ENCODE results near the gene PNMA6E. TPM values are rescaled to one million over a fixed set of nuclear protein-coding genes. Genes with fewer than 3 reads are reported as not detected.

PNMA6E gene
- total RNA-seq, 2 donors from 2014 or later = 6.9 TPM; not detected in 1

DNA sequence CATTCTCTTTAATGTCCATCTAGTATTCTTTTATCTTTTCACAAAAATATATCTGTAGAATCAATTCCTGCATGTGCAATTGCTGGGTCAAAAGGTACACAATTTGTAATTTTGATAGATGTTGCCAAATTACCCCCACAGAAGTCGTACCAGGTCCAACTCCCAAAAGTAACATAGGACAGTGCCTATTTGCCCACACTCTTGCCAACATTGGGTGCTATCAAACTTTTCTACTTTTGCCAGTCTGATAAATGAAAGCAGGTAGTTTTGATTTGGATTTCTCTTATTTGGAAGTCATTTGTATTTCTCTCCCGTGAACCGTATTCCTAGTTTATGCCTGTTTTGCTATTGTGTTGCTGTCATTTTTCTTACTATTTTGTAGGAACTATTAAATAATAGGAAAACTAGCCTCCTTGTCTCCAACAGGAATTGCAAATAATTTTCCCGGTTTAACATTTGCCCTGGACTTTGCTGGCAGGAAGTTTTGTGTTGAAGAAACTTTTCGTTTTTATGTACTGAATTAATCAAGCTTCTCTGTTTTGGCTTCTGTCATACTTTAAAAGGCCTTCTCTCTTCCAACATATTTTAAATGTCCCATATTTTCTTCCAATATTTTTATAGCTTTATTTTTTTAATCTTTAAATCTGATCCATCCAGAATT lies 34.1 kb downstream of the PNMA6E start:
- Histone ChIP-seq H3K4me3 (no peak overlapping the region), H3K36me3 (no peaks in the 10 kb centered on the region), H3K27me3 (replicated peaks; ENCODE audit: insufficient read depth) (no peaks in the 10 kb centered on the region), H3K27ac (no peak overlapping the region), H3K9me3 (no peaks in the 10 kb centered on the region), H3K4me1 (replicated peaks) (no peaks in the 10 kb centered on the region)
- TF ChIP-seq, protein P1, sequence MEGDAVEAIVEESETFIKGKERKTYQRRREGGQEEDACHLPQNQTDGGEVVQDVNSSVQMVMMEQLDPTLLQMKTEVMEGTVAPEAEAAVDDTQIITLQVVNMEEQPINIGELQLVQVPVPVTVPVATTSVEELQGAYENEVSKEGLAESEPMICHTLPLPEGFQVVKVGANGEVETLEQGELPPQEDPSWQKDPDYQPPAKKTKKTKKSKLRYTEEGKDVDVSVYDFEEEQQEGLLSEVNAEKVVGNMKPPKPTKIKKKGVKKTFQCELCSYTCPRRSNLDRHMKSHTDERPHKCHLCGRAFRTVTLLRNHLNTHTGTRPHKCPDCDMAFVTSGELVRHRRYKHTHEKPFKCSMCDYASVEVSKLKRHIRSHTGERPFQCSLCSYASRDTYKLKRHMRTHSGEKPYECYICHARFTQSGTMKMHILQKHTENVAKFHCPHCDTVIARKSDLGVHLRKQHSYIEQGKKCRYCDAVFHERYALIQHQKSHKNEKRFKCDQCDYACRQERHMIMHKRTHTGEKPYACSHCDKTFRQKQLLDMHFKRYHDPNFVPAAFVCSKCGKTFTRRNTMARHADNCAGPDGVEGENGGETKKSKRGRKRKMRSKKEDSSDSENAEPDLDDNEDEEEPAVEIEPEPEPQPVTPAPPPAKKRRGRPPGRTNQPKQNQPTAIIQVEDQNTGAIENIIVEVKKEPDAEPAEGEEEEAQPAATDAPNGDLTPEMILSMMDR (IDR thresholded peaks at IDR 0.05) = no peak
- no peak for TF ChIP-seq POLR2AphosphoS5 (IDR thresholded peaks at IDR 0.05)
- no peak for TF ChIP-seq POLR2A (IDR thresholded peaks at IDR 0.05)
- intact Hi-C loops (cut with DNase I) = no loop called here
- 72% methylated on average over 5 of the region's 5 CpGs for WGBS
- no peak for DNase-seq (ENCODE audit: low spot score)

DNA sequence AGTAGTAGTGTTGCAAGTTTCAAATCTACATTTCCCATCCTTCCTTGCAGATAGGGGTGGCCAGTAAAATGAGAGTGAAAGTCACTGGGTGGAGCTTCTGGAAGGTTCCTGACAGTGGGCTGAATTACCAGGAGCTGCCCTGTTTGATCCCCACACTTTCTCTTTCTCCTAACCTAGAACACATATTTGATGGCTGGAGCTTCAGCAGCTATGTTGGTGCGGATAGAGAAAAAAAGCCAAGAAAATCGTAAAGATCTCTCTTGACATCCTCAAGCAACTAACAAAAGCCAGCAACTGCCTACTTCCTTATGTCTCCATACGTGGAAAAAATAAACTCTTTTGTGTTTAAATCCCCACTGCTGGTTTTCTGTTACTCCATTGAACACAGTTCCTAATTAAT lies 35.0 kb downstream of the PNMA6E start:
- no peak overlapping the region for H3K4me3 ChIP-seq
- no peaks in the 10 kb centered on the region for H3K9me3 ChIP-seq
- H3K4me1 ChIP-seq (replicated peaks) = no peaks in the 10 kb centered on the region
- intact Hi-C loops (cut with DNase I) = no loop called here
- 76% methylated on average over 3 of the region's 3 CpGs for WGBS
- no peak for DNase-seq (ENCODE audit: low spot score)
- TF ChIP-seq POLR2A (IDR thresholded peaks at IDR 0.05) (no peak), POLR2AphosphoS5 (IDR thresholded peaks at IDR 0.05) (no peak)
- TF ChIP-seq, protein P1 (IDR thresholded peaks at IDR 0.05) = no peak
- H3K36me3 ChIP-seq = no peaks in the 10 kb centered on the region
- no peak overlapping the region for H3K27ac ChIP-seq
- H3K27me3 ChIP-seq (replicated peaks; ENCODE audit: insufficient read depth) = no peaks in the 10 kb centered on the region

DNA sequence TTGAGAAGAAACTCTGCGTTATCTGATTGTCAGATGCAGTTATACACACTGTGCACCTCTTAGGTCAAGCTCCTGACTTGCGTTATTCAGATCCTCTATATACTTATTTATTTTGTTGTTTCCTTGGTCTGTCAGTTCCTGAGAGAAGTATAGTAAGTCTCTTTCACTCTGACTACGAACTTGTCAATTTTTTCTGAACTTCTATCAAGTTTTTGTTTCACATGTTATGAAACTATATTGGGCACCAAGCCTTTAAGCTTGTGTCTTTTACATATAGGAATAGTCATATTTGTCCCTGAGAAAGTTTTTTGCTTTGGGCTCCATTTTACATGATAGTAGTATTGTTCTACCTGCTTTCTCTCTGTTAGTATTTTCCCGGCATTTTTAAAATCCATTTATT lies 35.5 kb downstream of the PNMA6E start:
- no peaks in the 10 kb centered on the region for H3K27me3 ChIP-seq (replicated peaks; ENCODE audit: insufficient read depth)
- TF ChIP-seq, protein P1 (IDR thresholded peaks at IDR 0.05) = no peak
- TF ChIP-seq POLR2AphosphoS5 (IDR thresholded peaks at IDR 0.05) = no peak
- no peak for TF ChIP-seq POLR2A (IDR thresholded peaks at IDR 0.05)
- no peaks in the 10 kb centered on the region for H3K4me1 ChIP-seq (replicated peaks)
- H3K9me3 ChIP-seq = no peaks in the 10 kb centered on the region
- no peak overlapping the region for H3K4me3 ChIP-seq
- intact Hi-C loops (cut with DNase I) = no loop called here
- H3K27ac ChIP-seq = no peak overlapping the region
- no peaks in the 10 kb centered on the region for H3K36me3 ChIP-seq
- WGBS = 85% methylated on average over 4 of the region's 4 CpGs
- DNase-seq (ENCODE audit: low spot score) = no peak

DNA sequence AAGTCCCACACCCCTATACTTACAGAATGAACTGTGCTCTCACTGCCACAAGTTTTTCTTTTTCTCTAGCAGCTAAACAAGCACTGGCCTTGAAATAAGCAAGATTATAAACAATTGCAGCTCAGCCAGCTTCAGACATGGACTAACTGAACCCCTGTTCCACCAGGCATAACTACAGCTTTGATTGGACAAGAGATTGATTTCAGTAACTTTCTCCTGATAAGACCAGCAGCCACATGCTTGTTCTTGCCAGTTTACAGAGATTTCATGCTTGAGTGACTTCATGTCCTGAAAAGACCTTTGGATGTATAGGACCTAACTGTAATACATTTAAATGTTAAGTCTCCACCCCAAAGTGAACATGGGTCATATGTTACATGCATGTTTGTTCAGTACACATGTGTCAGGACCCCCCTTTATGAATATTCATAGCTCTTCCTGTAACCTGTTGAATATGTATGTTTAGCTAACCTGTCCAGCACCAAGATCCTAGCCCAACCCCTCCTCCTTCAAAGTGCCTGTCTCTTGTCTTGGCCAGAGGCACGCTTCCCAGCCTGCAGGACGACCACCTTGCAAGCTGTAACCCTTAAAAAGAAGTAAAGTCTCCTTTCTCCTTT lies 39.3 kb downstream of the PNMA6E start:
- WGBS = 57% methylated on average over 2 of the region's 2 CpGs
- no peak overlapping the region for H3K27ac ChIP-seq
- intact Hi-C loops (cut with DNase I) = no loop called here
- H3K9me3 ChIP-seq = no peaks in the 10 kb centered on the region
- TF ChIP-seq, protein P1 (IDR thresholded peaks at IDR 0.05) = no peak
- TF ChIP-seq POLR2A (IDR thresholded peaks at IDR 0.05) = no peak
- no peak for TF ChIP-seq POLR2AphosphoS5 (IDR thresholded peaks at IDR 0.05)
- no peak overlapping the region for H3K4me3 ChIP-seq
- H3K36me3 ChIP-seq = no peaks in the 10 kb centered on the region
- DNase-seq (ENCODE audit: low spot score) = no peak
- H3K27me3 ChIP-seq (replicated peaks; ENCODE audit: insufficient read depth) = no peaks in the 10 kb centered on the region
- no peaks in the 10 kb centered on the region for H3K4me1 ChIP-seq (replicated peaks)

DNA sequence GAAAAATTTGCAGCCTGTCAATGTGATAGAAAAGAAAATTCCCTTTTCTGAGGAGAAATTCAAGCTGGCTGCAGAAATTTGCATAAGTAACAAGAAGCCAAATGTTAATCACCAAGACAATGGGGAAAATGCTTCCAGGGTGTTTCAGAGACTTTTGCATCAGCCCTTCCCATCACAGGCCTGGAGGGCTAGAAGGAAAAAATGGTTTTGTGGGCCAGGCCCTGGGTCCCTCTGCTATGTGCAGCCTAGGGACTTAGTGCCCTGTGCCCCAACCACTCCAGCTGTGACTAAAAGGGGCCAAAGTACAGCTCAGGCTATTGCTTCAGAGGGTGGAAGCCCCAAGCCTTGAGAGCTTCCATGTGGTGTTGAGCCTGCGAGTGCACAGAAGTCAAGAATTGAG lies 43.3 kb downstream of the PNMA6E start:
- H3K9me3 ChIP-seq = no peaks in the 10 kb centered on the region
- 100% methylated on average over 1 of the region's 1 CpG for WGBS
- no peak for TF ChIP-seq POLR2AphosphoS5 (IDR thresholded peaks at IDR 0.05)
- TF ChIP-seq, protein P1 (IDR thresholded peaks at IDR 0.05) = no peak
- no peak for TF ChIP-seq POLR2A (IDR thresholded peaks at IDR 0.05)
- no peaks in the 10 kb centered on the region for H3K4me1 ChIP-seq (replicated peaks)
- no peak overlapping the region for H3K27ac ChIP-seq
- no peak overlapping the region for H3K4me3 ChIP-seq
- no peak for DNase-seq (ENCODE audit: low spot score)
- intact Hi-C loops (cut with DNase I) = no loop called here
- H3K36me3 ChIP-seq = no peaks in the 10 kb centered on the region
- H3K27me3 ChIP-seq (replicated peaks; ENCODE audit: insufficient read depth) = no peaks in the 10 kb centered on the region

All from prostate gland (tissue), 2 donors.